Measurements from ENCODE around the gene EDC3. TPM values are rescaled to one million over a fixed set of nuclear protein-coding genes. Genes with fewer than 3 reads are reported as not detected.
"Not testable (repeated sequence)": the region's sequence is repeated elsewhere in the genome, so short reads cannot be mapped to it uniquely, and the experiment has no call there.

EDC3 gene
- total RNA-seq, 1 experiment from 2014 or later, result 22.1 TPM

GRCh38 chr15:74611341-74611740 is 84.5 kb downstream of the EDC3 start:
- Histone ChIP-seq H3K36me3 (peaks cover 5% of the 10 kb centered on the region; the same call in 1 of the 2 replicates), H3K9me3 (no peaks in the 10 kb centered on the region), H3K4me3 (no peak overlapping the region), H3K27me3 (no peaks in the 10 kb centered on the region)
- no peak for DNase-seq

- Histone ChIP-seq H3K9me3 (no peaks in the 10 kb centered on the region), H3K27me3 (no peaks in the 10 kb centered on the region), H3K4me3 (no peak overlapping the region), H3K36me3 (no peaks in the 10 kb centered on the region)
- DNase-seq, result no peak
Observed at GRCh38 chr15:74610302-74610951, 85.4 kb downstream of the EDC3 start.

- no peaks in the 10 kb centered on the region for H3K9me3 ChIP-seq
- no peak overlapping the region for H3K4me3 ChIP-seq
- H3K36me3 ChIP-seq, result no peaks in the 10 kb centered on the region
- H3K27me3 ChIP-seq, result no peaks in the 10 kb centered on the region
- DNase-seq, result no peak
Observed at GRCh38 chr15:74609938-74610301, 85.9 kb downstream of the EDC3 start.

- Histone ChIP-seq H3K4me3 (no peak overlapping the region), H3K27me3 (no peaks in the 10 kb centered on the region), H3K36me3 (no peaks in the 10 kb centered on the region), H3K9me3 (no peaks in the 10 kb centered on the region)
- DNase-seq, result no peak
Observed at GRCh38 chr15:74608786-74609185, 87.0 kb downstream of the EDC3 start.

- DNase-seq, result no peak
- Histone ChIP-seq H3K27me3 (no peaks in the 10 kb centered on the region), H3K36me3 (no peaks in the 10 kb centered on the region), H3K9me3 (no peaks in the 10 kb centered on the region), H3K4me3 (no peak overlapping the region)
Observed at GRCh38 chr15:74605795-74606150, 90.1 kb downstream of the EDC3 start.

- no peak for DNase-seq
- Histone ChIP-seq H3K4me3 (no peak overlapping the region), H3K9me3 (no peaks in the 10 kb centered on the region), H3K36me3 (no peaks in the 10 kb centered on the region), H3K27me3 (no peaks in the 10 kb centered on the region)
Observed at GRCh38 chr15:74604983-74605794, 90.6 kb downstream of the EDC3 start.

GRCh38 chr15:74603789-74604705 is 91.8 kb downstream of the EDC3 start:
- H3K4me3 ChIP-seq, result no peak overlapping the region
- no peak for DNase-seq
- H3K36me3 ChIP-seq, result no peaks in the 10 kb centered on the region; the same call in 1 of the 2 replicates
- no peaks in the 10 kb centered on the region for H3K27me3 ChIP-seq
- H3K9me3 ChIP-seq, result no peaks in the 10 kb centered on the region

GRCh38 chr15:74603026-74603788 is 92.6 kb downstream of the EDC3 start:
- Histone ChIP-seq H3K4me3 (no peak overlapping the region), H3K36me3 (no peaks in the 10 kb centered on the region; the same call in 1 of the 2 replicates), H3K27me3 (no peaks in the 10 kb centered on the region), H3K9me3 (no peaks in the 10 kb centered on the region)
- no peak for DNase-seq

- Histone ChIP-seq H3K36me3 (no peaks in the 10 kb centered on the region; the same call in 1 of the 2 replicates), H3K4me3 (peak overlapping the region; percentile 62), H3K27me3 (no peaks in the 10 kb centered on the region), H3K9me3 (no peaks in the 10 kb centered on the region)
- no peak for DNase-seq
Observed at GRCh38 chr15:74599156-74599555, 96.7 kb downstream of the EDC3 start.

GRCh38 chr15:74598126-74598842 is 97.5 kb downstream of the EDC3 start:
- H3K4me3 ChIP-seq, result peak overlapping the region; percentile 62
- H3K36me3 ChIP-seq, result no peaks in the 10 kb centered on the region; the same call in 1 of the 2 replicates
- peak; percentile 95 for DNase-seq
- no peaks in the 10 kb centered on the region for H3K9me3 ChIP-seq
- no peaks in the 10 kb centered on the region for H3K27me3 ChIP-seq

GRCh38 chr15:74597146-74597705 is 98.6 kb downstream of the EDC3 start:
- not testable (repeated sequence) for DNase-seq, H3K4me3 ChIP-seq, H3K36me3 ChIP-seq, H3K27me3 ChIP-seq, H3K9me3 ChIP-seq

- DNase-seq, H3K9me3 ChIP-seq, H3K4me3 ChIP-seq, H3K36me3 ChIP-seq, H3K27me3 ChIP-seq: not testable (repeated sequence)
Observed at GRCh38 chr15:74596736-74597135, 99.1 kb downstream of the EDC3 start.

- no peaks in the 10 kb centered on the region for H3K9me3 ChIP-seq
- H3K36me3 ChIP-seq, result peaks cover 3% of the 10 kb centered on the region
- no peak overlapping the region for H3K4me3 ChIP-seq
- no peak for DNase-seq
- H3K27me3 ChIP-seq, result no peaks in the 10 kb centered on the region
Observed at GRCh38 chr15:74595271-74595670, 100.6 kb downstream of the EDC3 start.

- Histone ChIP-seq H3K4me3 (no peak overlapping the region), H3K36me3 (peaks cover 10% of the 10 kb centered on the region), H3K9me3 (no peaks in the 10 kb centered on the region), H3K27me3 (no peaks in the 10 kb centered on the region)
- DNase-seq, result no peak
Observed at GRCh38 chr15:74594455-74594854, 101.4 kb downstream of the EDC3 start.

GRCh38 chr15:74593122-74593521 is 102.7 kb downstream of the EDC3 start:
- Histone ChIP-seq H3K27me3 (no peaks in the 10 kb centered on the region), H3K36me3 (peaks cover 11% of the 10 kb centered on the region), H3K9me3 (no peaks in the 10 kb centered on the region), H3K4me3 (no peak overlapping the region)
- no peak for DNase-seq

- Histone ChIP-seq H3K4me3 (no peak overlapping the region), H3K27me3 (no peaks in the 10 kb centered on the region), H3K9me3 (no peaks in the 10 kb centered on the region), H3K36me3 (peaks cover 11% of the 10 kb centered on the region)
- DNase-seq, result no peak
Observed at GRCh38 chr15:74592222-74592621, 103.6 kb downstream of the EDC3 start.

Data from MG63 (cell line).